CD4-positive, alpha-beta T cell treated with Interleukin-4 for 4 hours (primary cell): ENCODE data around the gene PARVA.
"Not testable (repeated sequence)": the region's sequence is repeated elsewhere in the genome, so short reads cannot be mapped to it uniquely, and the experiment has no call there.

Source experiments
- DNase-seq: peaks from one replicate; pipeline ENCODE4 v3.0.0-alpha.2; 2020

The PARVA gene, protein sequence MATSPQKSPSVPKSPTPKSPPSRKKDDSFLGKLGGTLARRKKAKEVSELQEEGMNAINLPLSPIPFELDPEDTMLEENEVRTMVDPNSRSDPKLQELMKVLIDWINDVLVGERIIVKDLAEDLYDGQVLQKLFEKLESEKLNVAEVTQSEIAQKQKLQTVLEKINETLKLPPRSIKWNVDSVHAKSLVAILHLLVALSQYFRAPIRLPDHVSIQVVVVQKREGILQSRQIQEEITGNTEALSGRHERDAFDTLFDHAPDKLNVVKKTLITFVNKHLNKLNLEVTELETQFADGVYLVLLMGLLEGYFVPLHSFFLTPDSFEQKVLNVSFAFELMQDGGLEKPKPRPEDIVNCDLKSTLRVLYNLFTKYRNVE

DNA sequence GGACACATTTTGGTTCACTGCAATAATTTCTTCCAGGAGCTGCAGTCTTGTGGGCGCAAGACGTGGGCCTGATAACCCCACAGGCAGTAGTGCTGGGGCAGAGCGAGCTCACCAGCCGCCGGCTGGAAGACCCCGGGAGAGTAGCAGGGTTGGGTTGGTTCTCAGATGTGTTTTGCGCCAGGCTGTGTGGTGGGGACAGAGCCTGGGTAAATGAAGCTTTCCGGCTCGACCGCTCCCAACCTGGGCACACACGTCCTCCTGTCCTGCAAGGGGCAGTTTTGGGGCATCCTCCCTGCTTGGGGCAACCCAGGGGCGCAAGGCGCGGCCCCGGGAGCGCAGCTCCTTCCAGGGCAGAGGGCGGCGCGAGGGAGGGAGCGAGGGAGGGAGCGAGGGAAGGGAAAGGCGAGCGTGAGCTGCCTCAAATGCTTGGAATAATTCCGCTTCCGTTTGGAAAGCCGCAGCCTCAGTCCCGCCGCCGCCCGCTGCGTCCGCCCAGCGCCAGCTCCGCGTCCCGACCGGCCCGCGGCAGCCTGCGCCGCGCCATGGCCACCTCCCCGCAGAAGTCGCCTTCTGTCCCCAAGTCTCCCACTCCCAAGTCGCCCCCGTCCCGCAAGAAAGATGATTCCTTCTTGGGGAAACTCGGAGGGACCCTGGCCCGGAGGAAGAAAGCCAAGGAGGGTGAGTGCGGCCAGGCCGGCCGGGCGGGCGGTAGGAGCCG is at the start of gene PARVA:
Gene PARVA, plus strand, starts transcription at position 466 of the 718 bp plus-strand sequence. Its CDS starts 77 bp downstream, at position 543.
- DNase-seq: no peak

DNA sequence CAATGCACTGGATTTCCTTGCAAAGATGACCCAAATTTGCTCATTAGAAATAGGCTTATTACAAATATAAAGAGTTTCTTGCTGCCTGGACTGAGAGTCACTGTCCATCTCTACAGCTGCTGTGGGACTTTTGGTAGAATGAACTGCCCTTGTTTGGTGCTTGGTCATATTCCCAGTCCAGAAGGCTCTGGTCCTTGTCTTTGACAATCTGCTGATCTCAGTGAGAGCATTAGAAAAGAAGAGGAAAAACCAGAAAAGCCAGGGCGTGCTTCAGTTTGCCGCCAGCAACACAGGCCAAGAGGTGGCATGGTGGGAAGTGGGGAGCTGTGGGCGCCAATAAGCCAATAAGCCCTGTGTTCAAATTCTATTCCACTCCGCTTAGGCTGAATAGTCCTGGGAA is 48.2 kb upstream of the PARVA start:
- no peak for DNase-seq

- DNase-seq: no peak
Observed at GRCh38 chr11:12329797-12330196, 47.6 kb upstream of the PARVA start.

GRCh38 chr11:12330485-12331231 is 46.7 kb upstream of the PARVA start:
- no peak for DNase-seq

DNA sequence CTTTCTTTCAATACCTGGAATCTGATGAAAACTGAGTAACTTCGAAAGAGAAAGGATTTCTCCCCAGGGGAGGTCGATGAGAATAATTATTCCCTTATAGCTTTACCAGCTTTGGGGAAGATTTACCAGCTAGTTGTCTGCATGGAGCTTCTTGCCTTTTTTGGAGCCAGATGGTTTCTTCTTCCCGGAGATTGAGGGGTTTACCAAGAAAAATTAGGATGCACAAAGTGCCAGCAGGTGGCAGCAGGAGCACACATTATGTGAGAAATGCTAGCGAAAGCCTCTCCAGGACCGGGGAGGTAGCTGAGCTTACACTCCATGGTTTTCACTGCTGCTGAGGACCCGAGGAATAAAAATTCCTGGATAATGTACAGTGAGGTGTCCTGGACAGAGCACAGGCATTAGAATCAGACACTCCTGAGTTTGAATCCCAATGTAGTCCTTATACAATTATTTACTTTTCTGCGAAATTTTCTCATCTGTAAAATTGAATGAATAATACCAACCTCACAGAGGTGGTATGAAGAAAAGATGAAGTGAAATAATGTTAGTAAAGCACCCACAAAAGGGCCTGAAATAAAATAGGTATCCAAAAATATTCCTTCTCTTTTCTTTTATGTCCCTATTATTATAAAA is 46.0 kb upstream of the PARVA start:
- peak; percentile 69 for DNase-seq

DNA sequence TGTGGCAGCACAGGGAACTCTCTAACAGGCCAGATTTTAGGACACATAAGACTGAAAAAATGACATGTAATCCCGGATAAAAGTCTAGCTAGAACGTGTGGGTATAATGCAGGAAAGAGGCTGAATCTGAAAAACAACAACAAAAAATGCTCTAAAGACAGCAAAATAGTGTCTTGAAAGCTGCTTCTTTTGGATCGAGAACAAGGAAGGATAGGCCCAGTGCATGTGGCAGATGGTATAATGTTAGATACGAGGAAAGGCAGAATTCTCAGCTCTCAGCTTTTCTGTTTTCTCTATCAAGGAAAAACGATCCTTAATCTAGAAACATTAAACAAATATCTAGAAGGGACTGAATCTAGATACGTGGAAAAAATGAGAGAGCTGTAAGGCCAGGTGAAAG is 33.8 kb upstream of the PARVA start:
- DNase-seq: no peak

DNA sequence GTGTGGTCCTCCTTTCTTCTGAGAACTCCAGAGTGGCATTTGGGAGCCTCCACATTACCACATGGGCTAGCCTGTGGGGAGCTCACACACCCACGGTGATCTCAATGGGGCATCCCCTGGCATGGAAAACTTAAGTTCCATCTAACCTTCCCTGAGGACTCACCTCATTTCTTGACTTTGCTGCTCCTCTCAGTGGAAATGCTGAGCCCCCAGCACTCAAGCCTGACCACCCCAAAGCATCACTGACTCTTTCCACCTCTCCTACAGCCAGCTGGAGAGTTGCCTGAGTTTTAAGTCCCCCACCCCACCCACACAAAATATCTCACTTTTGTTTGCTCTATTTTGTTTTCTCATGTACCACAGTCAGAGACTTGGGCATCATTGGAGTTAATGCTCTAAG is 23.8 kb upstream of the PARVA start:
- DNase-seq: no peak

DNA sequence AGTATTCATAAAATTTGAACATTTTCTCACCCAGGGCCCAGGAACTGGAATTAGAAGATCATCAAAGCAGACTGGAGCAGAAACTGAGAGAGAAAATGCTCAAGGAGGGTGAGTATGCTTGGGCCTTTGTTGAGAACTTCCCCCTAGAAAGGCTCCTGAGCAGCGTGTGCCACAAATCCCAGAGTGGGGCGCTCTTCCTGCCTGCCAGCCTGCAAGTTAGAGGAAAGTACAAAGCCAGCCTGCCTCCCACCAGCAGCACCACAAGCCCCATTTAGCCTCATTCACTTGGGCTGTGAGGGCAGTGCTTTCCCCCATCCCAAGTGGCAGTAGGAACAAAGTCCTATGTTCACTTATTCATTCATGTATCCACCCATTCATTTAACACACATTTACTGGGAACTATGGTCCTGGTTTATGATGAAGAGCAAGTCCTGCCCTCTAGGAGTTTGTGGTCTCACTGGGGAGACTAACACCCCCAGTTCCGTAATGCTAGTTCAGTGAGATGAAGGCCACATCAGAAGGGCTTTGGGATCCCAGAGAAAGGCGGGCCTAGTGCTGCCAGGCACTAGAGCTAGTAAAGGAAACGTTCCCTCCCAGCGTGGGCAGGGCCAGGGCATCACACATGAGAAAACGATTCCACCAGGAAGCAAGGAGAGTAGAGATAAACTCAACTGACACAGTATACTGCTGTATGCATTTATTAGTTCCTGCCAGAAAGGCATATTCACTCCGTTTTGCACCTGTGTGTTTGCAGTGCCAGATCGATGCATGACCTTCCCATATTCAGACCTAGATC is 22.4 kb upstream of the PARVA start:
- DNase-seq: no peak

- no peak for DNase-seq
Observed at GRCh38 chr11:12356944-12357655, 20.3 kb upstream of the PARVA start.

DNA sequence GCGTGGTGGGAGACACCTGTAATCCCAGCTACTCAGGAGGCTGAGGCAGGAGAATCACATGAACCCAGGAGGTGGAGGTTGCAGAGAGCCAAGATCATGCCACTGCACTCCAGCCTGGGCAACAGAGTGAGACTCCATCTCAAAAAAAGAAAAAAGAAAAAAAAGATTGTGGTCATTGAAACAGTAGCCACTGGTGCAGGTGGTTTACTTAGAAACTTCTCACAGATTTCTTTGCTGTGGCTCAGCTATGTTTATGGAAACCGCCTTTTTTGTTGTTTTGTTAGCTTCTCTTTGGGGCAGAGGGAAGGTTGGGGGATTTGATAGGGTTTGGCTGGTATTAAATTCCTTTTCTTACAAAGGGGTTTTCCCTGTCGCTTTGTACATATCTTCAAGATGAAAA is 19.7 kb upstream of the PARVA start:
- DNase-seq: not testable (repeated sequence)

GRCh38 chr11:12358302-12359188 is 18.8 kb upstream of the PARVA start:
- DNase-seq: no peak

DNA sequence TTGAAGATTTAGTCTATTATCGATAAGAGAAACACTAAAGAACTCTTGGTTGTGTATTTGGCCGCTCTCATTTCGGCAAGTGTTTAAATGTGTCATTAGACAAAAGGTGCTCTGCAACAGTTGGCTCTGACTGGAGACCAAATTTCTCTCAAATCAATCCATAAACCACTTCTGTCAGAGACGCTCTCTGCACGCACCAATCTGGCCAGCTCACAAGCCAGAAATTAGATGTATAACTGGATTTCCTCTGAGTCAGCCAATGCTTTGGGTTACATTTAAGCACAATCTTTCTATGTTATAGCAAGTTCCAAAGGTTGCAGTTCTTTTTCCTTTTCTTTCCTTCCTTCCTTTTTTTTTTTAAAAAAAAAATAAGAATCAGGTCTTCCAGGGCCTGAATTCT is 17.6 kb upstream of the PARVA start:
- DNase-seq: no peak

- DNase-seq: no peak
Observed at GRCh38 chr11:12361682-12362081, 15.7 kb upstream of the PARVA start.

- peak; percentile 23 for DNase-seq
Observed at GRCh38 chr11:12362857-12363256, 14.5 kb upstream of the PARVA start.

DNA sequence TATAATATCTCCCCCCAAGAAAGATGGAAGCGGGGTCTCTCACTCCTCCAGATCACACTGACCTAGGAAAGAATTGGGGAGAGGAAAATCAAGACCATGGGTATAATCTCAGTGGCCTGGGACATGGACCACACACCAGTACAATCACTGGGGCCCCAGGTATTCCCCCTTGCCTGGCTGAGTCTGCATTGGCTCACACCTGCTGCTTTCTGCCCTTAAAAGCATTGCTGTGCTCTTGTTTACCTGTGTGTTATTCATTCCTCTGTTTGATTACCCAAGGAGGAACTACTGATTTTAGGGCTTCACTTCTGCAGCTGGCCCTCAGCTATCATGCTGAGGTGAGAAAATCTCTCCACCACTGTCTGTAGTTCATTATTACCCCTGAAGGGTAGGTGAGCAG is 14.0 kb upstream of the PARVA start:
- DNase-seq: no peak

- DNase-seq: peak; percentile 66
Observed at GRCh38 chr11:12365965-12366575, 11.3 kb upstream of the PARVA start.

DNA sequence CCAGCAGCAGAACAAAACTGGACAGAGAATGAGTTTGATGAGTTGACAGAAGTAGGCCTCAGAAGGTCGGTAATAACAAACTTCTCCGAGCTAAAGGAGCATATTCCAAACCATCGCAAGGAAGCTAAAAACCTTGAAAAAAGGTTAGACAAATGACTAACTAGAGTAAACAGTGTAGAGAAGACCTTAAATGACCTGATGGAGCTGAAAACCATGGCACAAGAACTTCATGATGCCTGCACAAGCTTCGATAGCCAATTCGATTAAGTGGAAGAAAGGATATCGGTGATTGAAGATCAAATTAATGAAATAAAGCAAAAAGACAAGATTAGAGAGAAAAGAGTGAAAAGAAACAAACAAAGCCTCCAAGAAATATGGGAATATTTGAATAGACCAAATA is 10.3 kb upstream of the PARVA start:
- not testable (repeated sequence) for DNase-seq

- DNase-seq: no peak
Observed at GRCh38 chr11:12372111-12372510, 5.3 kb upstream of the PARVA start.

- no peak for DNase-seq
Observed at GRCh38 chr11:12375720-12376119, 1.7 kb upstream of the PARVA start.
